Medulla oblongata (tissue), 1 donor: ENCODE data around the gene ALDH1L1.
"Not testable (repeated sequence)": the region's sequence is repeated elsewhere in the genome, so short reads cannot be mapped to it uniquely, and the experiment has no call there.

Experiments used
- DNase-seq: peaks from one replicate; pipeline ENCODE4 v3.0.0-alpha.2; 2015; ENCODE audit errors: extremely low spot score

Gene ALDH1L1

GRCh38 chr3:126106336-126107202 is 73.8 kb downstream of the ALDH1L1 start:
- no peak for DNase-seq

GRCh38 chr3:126105691-126106187 is 74.6 kb downstream of the ALDH1L1 start:
- DNase-seq: no peak

GRCh38 chr3:126104742-126105605 is 75.4 kb downstream of the ALDH1L1 start:
- no peak for DNase-seq

GRCh38 chr3:126104028-126104635 is 76.3 kb downstream of the ALDH1L1 start:
- no peak for DNase-seq

- DNase-seq: no peak
These were observed 77.0 kb downstream of the ALDH1L1 start for GRCh38 chr3:126103121-126104027.

- peak; percentile 27 for DNase-seq
These were observed 77.8 kb downstream of the ALDH1L1 start for GRCh38 chr3:126102530-126102951.

- no peak for DNase-seq
These were observed 78.4 kb downstream of the ALDH1L1 start for GRCh38 chr3:126102011-126102410.

- peak; percentile 9 for DNase-seq
These were observed 78.8 kb downstream of the ALDH1L1 start for GRCh38 chr3:126101521-126101982.

- DNase-seq: peak; percentile 51
These were observed 79.6 kb downstream of the ALDH1L1 start for GRCh38 chr3:126100634-126101301.

- DNase-seq: no peak
These were observed 80.1 kb downstream of the ALDH1L1 start for GRCh38 chr3:126100269-126100633.

- DNase-seq: peak; percentile 12
These were observed 82.0 kb downstream of the ALDH1L1 start for GRCh38 chr3:126098391-126098858.

GRCh38 chr3:126097801-126098200 is 82.6 kb downstream of the ALDH1L1 start:
- no peak for DNase-seq

- not testable (repeated sequence) for DNase-seq
These were observed 84.1 kb downstream of the ALDH1L1 start for GRCh38 chr3:126096274-126096673.

GRCh38 chr3:126092128-126092527 is 88.3 kb downstream of the ALDH1L1 start:
- not testable (repeated sequence) for DNase-seq

GRCh38 chr3:126087552-126088175 is 92.7 kb downstream of the ALDH1L1 start:
- DNase-seq: no peak

- no peak for DNase-seq
These were observed 94.5 kb downstream of the ALDH1L1 start for GRCh38 chr3:126085841-126086240.

GRCh38 chr3:126085276-126085675 is 95.1 kb downstream of the ALDH1L1 start:
- no peak for DNase-seq

GRCh38 chr3:126084768-126085180 is 95.6 kb downstream of the ALDH1L1 start:
- DNase-seq: no peak

GRCh38 chr3:126083913-126084767 is 96.2 kb downstream of the ALDH1L1 start, which contains the start of gene SLC41A3:
Gene SLC41A3, minus strand, starts transcription at chr3:126084124. Its CDS starts 15,905 bp downstream, at chr3:126068219.
- peak; percentile 84 for DNase-seq
